Astrocyte (in vitro differentiated cells and primary cell): ENCODE data around the gene ERBB2. TPM values are rescaled to one million over a fixed set of nuclear protein-coding genes. Genes with fewer than 3 reads are reported as not detected.

Experiments
- DNase-seq: peaks from one replicate; pipeline ENCODE4 v3.0.0-alpha.2; 2010; ENCODE audit warnings: low read depth
- FAIRE-seq: peaks from 2 replicates; lab custom pipeline; 2011; peaks lifted over from hg19 to GRCh38; lab: Jason Lieb, UNC
- H2AFZ ChIP-seq: 2 replicates; pipeline ENCODE4 v1.6.0; 2012; ENCODE audit warnings: low read depth, low read length, inconsistent platforms
- H3K27ac ChIP-seq: 2 replicates; pipeline ENCODE4 v1.5.1; 2011; ENCODE audit warnings: low read depth, low read length, inconsistent platforms
- H3K27me3 ChIP-seq: 2 replicates; pipeline ENCODE4 v1.6.0; 2011; ENCODE audit warnings: low read length, inconsistent platforms; ENCODE audit not compliant: insufficient read depth
- H3K36me3 ChIP-seq: 2 replicates; pipeline ENCODE4 v1.5.1; 2011; ENCODE audit warnings: low read length, inconsistent platforms; ENCODE audit not compliant: insufficient read depth
- H3K4me1 ChIP-seq: 2 replicates; pipeline ENCODE4 v1.5.1; 2011; ENCODE audit warnings: low read length, inconsistent platforms; ENCODE audit not compliant: insufficient read depth
- H3K4me2 ChIP-seq: 2 replicates; pipeline ENCODE4 v1.6.0; 2012; ENCODE audit warnings: low read length, inconsistent platforms
- H3K4me3 ChIP-seq: 2 replicates; pipeline ENCODE4 v1.5.1; 2011; ENCODE audit warnings: low read depth, mild to moderate bottlenecking, low read length, inconsistent platforms; ENCODE audit not compliant: insufficient read depth
- H3K79me2 ChIP-seq: 2 replicates; pipeline ENCODE4 v1.6.0; 2012; ENCODE audit warnings: mild to moderate bottlenecking, low read length, inconsistent platforms; ENCODE audit not compliant: insufficient read depth
- H3K9ac ChIP-seq: 2 replicates; pipeline ENCODE4 v1.6.0; 2012; ENCODE audit warnings: mild to moderate bottlenecking, low read length, inconsistent platforms
- H3K9me3 ChIP-seq: 2 replicates; pipeline ENCODE4 v1.5.1; 2012; ENCODE audit warnings: low read depth, mild to moderate bottlenecking, low read length, inconsistent platforms; ENCODE audit not compliant: insufficient read depth
- H4K20me1 ChIP-seq: 2 replicates; pipeline ENCODE4 v1.6.0; 2012; ENCODE audit warnings: low read length, inconsistent platforms; ENCODE audit not compliant: insufficient read depth
- H3K27ac Mint-ChIP-seq: one replicate; pipeline ENCODE4 v1.8.0; 2021; ENCODE audit warnings: mild to moderate bottlenecking, mixed read lengths; ENCODE audit not compliant: unreplicated experiment
- H3K27me3 Mint-ChIP-seq: one replicate; pipeline ENCODE4 v1.8.0; 2021; ENCODE audit warnings: low read depth, mixed read lengths; ENCODE audit not compliant: unreplicated experiment
- H3K36me3 Mint-ChIP-seq: one replicate; pipeline ENCODE4 v1.8.0; 2021; ENCODE audit warnings: low read depth, mixed read lengths; ENCODE audit not compliant: unreplicated experiment
- H3K4me1 Mint-ChIP-seq: one replicate; pipeline ENCODE4 v1.8.0; 2021; ENCODE audit warnings: low read depth, mixed read lengths; ENCODE audit not compliant: unreplicated experiment
- H3K4me3 Mint-ChIP-seq: one replicate; pipeline ENCODE4 v1.8.0; 2021; ENCODE audit warnings: mild to moderate bottlenecking, moderate library complexity, mixed read lengths; ENCODE audit not compliant: unreplicated experiment
- H3K9me3 Mint-ChIP-seq: one replicate; pipeline ENCODE4 v1.8.0; 2021; ENCODE audit warnings: mild to moderate bottlenecking, mixed read lengths; ENCODE audit not compliant: unreplicated experiment
- EZH2 ChIP-seq: IDR thresholded peaks from 2 replicates; pipeline ENCODE4 v1.6.1; 2012; ENCODE audit warnings: mild to moderate bottlenecking, low read length, inconsistent platforms; ENCODE audit not compliant: insufficient read depth
- total RNA-seq: library from RNA; stranded (reverse); gene quantifications from 2 replicates; pipeline ENCODE4 v1.2.1, GENCODE V29; 2021
- TF ChIP-seq, protein P1 (sequence below): IDR thresholded peaks from 2 replicates; pipeline ENCODE4 v1.5.1; 2011; ENCODE audit warnings: low read depth, mild to moderate bottlenecking, inconsistent platforms, low read length, moderate library complexity; ENCODE audit not compliant: insufficient read depth

ERBB2 gene
- total RNA-seq, 1 donor from 2014 or later: 64.0 TPM

DNA sequence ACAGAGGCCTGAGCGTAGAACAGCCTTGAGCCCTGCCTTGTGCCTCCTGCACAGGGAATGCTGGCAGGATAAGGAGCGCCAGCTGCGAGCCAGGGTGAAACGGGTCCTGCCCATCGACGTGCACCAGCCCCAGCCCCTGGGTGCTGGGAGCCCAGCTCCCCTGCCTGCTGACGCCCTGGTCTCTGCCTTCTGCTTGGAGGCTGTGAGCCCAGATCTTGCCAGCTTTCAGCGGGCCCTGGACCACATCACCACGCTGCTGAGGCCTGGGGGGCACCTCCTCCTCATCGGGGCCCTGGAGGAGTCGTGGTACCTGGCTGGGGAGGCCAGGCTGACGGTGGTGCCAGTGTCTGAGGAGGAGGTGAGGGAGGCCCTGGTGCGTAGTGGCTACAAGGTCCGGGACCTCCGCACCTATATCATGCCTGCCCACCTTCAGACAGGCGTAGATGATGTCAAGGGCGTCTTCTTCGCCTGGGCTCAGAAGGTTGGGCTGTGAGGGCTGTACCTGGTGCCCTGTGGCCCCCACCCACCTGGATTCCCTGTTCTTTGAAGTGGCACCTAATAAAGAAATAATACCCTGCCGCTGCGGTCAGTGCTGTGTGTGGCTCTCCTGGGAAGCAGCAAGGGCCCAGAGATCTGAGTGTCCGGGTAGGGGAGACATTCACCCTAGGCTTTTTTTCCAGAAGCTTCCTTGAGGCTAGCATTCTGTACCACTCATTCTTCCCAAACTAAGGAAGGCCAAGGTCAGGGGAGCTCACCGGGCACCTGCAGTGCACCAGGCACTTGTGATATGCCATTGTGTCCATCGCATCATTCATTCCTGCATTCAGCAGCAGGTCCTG is 29.7 kb upstream of the ERBB2 start:
- TF ChIP-seq, protein P1, sequence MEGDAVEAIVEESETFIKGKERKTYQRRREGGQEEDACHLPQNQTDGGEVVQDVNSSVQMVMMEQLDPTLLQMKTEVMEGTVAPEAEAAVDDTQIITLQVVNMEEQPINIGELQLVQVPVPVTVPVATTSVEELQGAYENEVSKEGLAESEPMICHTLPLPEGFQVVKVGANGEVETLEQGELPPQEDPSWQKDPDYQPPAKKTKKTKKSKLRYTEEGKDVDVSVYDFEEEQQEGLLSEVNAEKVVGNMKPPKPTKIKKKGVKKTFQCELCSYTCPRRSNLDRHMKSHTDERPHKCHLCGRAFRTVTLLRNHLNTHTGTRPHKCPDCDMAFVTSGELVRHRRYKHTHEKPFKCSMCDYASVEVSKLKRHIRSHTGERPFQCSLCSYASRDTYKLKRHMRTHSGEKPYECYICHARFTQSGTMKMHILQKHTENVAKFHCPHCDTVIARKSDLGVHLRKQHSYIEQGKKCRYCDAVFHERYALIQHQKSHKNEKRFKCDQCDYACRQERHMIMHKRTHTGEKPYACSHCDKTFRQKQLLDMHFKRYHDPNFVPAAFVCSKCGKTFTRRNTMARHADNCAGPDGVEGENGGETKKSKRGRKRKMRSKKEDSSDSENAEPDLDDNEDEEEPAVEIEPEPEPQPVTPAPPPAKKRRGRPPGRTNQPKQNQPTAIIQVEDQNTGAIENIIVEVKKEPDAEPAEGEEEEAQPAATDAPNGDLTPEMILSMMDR: no peak
- TF ChIP-seq EZH2: no peak
- Histone ChIP-seq H3K27me3 (peaks cover 34% of the 10 kb centered on the region), H3K9me3 (no peaks in the 10 kb centered on the region), H3K27ac (no peak overlapping the region), H3K9ac (no peak overlapping the region), H4K20me1 (no peaks in the 10 kb centered on the region), H3K4me2 (no peak overlapping the region), H3K4me3 (no peak overlapping the region), H2AFZ (no peak overlapping the region), H3K36me3 (no peaks in the 10 kb centered on the region), H3K4me1 (peaks cover 5% of the 10 kb centered on the region), H3K79me2 (no peaks in the 10 kb centered on the region)
- Mint-ChIP-seq H3K27me3 (peaks cover 44% of the 10 kb centered on the region), H3K4me3 (no peak overlapping the region), H3K9me3 (no peaks in the 10 kb centered on the region), H3K36me3 (no peaks in the 10 kb centered on the region), H3K27ac (no peak overlapping the region), H3K4me1 (peaks cover 3% of the 10 kb centered on the region)
- no peak for DNase-seq
- FAIRE-seq: no peak

DNA sequence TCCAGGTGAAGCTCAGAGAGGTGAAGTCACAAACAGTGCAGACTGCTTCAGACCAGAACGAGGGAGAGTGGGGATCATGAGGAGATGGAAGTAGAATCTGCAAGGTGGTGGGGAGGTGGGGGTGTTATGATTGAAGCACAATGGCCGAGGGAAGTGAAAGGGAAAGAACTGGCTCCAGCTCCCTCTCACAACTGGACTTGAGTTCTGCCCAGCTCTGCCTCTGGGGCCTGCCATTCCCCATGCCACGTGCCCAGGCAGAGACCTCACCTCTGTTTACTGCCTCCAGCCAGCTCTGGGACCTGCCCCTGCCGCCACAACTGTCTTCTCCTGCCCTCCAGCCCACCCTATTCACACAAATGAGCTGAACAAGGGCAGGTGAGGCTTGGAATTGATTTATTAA is 29.1 kb upstream of the ERBB2 start:
- no peak overlapping the region for H3K4me3 Mint-ChIP-seq
- H3K27me3 Mint-ChIP-seq: peaks cover 48% of the 10 kb centered on the region
- Histone ChIP-seq H3K9ac (no peak overlapping the region), H3K4me3 (no peak overlapping the region), H3K9me3 (no peaks in the 10 kb centered on the region), H3K27me3 (peaks cover 34% of the 10 kb centered on the region), H3K4me2 (no peak overlapping the region), H2AFZ (no peak overlapping the region), H3K27ac (no peak overlapping the region), H3K79me2 (no peaks in the 10 kb centered on the region), H3K36me3 (no peaks in the 10 kb centered on the region), H3K4me1 (peaks cover 5% of the 10 kb centered on the region), H4K20me1 (no peaks in the 10 kb centered on the region)
- H3K9me3 Mint-ChIP-seq: no peaks in the 10 kb centered on the region
- no peaks in the 10 kb centered on the region for H3K36me3 Mint-ChIP-seq
- no peak for FAIRE-seq
- peaks cover 5% of the 10 kb centered on the region for H3K4me1 Mint-ChIP-seq
- no peak for DNase-seq
- no peak for TF ChIP-seq EZH2
- TF ChIP-seq, protein P1: no peak
- H3K27ac Mint-ChIP-seq: no peak overlapping the region
